Activated T-cell treated with anti-CD3 and anti-CD28 coated beads, Interleukin-2, amount 50 U/mL, for 1 hour (primary cell): ENCODE data around the gene RMP24.
"Not testable (repeated sequence)": the region's sequence is repeated elsewhere in the genome, so short reads cannot be mapped to it uniquely, and the experiment has no call there.

Experiments used
- DNase-seq: peaks from one replicate; pipeline ENCODE4 v3.0.0-alpha.2; 2020

The RMP24 gene

GRCh38 chr18:35969676-35970075, 2.8 kb upstream of the RMP24 start:
- DNase-seq, result no peak

DNA sequence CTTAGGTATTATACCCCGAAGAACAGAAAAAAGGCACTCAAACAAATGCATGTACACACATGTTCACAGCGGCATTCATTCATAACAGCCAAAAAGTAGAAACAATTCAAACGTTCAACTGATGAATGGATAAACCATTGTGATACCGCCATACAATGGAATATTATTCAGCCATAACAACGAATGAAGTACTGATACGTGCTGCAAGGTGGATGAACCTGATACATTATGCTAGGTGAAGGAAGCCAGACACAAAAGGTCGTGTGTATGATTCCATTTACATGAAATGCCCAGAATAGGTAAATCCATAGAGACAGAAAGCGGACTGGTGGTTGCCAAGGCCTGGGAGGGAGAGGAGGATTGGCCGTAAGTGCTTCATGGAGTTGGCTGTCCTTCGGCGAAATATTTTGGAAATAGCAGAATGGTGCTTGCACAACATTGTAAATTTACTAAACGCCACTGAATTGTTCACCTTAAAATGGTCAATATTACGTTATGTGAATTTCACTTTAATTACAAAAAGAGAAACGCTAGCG, 750 bp upstream of the RMP24 start:
- no peak for DNase-seq

DNA sequence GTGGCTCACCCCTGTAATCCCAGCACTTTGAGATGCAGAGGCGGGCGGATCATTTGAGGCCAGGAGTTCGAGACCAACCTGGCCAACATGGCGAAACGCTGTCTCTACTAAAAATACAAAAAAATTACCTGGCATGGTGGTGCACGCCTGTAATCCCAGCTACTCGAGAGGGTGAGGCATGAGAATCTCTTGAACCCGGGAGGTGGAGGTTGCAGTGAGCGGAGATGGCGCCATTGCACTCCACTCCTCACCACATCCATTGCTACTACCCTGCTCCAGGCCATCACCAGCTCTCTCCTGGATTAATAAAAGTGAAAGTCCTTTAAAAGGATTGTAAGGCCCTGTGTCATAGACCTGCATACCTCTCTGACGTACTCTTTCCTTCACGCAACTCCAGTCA, 1.2 kb downstream of the RMP24 start:
- DNase-seq, result no peak

- DNase-seq, result no peak
Measured at GRCh38 chr18:35974181-35974580, 1.7 kb downstream of the RMP24 start.

- DNase-seq, result no peak
Measured at GRCh38 chr18:35979112-35979511, 6.6 kb downstream of the RMP24 start.

DNA sequence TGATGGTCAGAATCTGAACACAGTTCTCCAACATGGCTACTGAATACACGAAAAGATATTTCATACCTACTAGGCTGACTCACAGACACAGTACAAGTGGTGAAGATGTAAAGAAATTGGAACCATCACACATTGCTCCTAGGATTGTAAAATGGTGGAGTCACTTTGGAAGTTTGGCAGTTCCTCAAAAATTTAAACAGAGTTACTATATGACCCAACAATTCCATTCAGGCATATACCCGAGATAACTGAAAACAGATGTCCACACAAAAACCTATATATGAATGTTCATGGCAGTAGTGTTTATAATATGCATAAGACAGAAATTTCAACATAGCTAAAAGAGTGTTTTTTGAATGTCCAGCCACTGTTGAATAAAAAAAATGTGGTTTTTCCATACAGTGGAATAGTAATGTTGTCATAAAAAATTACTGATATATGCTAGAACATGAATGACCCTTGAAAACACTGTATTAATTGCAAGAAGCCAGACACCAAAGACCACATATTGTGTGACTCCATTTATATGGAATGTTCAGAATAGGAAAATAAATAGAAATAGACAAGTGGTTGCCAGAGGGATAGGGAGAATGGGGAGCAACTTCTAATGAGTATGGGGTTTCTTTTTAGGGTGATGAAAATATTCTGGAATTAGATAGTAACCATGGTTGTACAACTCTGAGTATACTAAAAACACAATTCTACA, 10.1 kb downstream of the RMP24 start:
- DNase-seq, result no peak

- DNase-seq, result no peak
Measured at GRCh38 chr18:35983147-35983546, 10.7 kb downstream of the RMP24 start.

GRCh38 chr18:35983818-35984217, 11.3 kb downstream of the RMP24 start:
- no peak for DNase-seq

- no peak for DNase-seq
Measured at GRCh38 chr18:35991696-35992095, 19.2 kb downstream of the RMP24 start.

DNA sequence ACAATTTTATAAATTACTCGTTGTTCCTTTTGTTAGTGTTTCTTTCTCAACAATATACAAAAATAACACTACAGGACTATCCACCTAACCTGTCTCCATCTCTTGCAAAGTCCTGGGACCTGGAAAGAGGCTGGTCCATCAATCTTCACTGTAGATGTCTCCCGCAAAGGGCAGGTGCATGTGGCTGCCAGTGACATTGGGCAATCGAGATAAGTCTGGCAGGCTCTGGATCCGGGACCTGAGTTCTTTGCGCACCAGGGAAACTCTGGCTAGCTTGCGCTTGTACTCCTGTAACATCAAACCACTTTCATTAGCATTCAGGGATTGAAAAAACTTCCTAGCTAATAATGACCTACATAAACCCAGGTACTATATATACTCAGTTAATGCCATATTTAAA, 20.5 kb downstream of the RMP24 start:
- no peak for DNase-seq

DNA sequence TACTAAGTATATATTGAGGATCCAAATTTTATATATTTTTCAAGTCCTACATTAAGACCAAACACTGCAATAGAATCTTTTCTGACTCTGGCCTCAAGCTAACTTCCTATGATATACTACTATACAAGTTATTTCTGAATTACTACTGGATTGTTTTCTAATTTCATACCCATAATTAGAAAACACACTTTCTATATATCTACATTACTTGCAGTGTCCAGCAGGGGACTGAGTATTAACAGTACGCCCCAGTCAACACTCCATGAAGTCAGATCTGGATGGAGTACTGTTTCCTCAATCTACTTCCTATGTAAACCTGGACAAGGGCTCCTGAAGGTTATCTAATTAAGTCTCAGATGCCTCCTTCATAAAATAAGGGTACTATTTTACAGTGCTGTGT, 26.5 kb downstream of the RMP24 start:
- no peak for DNase-seq

GRCh38 chr18:35999925-36000324, 27.4 kb downstream of the RMP24 start:
- DNase-seq, result no peak

DNA sequence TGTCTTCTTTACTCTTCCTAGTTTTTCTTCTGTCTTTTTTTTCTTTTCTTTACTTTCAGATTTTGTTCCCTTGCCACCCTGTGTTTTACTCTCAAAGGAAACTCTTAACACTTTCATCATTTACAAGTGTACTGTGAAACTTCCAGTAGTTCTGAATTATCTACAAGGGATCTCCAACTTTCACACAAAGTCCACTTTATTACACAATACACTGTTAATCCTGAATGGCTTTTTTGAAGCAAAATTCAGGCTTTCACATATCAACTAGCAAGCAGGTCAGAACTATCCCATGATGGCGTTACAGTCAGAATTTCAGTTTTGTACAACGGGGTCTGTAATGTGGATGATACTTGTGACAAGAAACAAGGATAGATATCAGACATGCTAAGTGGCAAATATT, 34.5 kb downstream of the RMP24 start:
- DNase-seq, result no peak

DNA sequence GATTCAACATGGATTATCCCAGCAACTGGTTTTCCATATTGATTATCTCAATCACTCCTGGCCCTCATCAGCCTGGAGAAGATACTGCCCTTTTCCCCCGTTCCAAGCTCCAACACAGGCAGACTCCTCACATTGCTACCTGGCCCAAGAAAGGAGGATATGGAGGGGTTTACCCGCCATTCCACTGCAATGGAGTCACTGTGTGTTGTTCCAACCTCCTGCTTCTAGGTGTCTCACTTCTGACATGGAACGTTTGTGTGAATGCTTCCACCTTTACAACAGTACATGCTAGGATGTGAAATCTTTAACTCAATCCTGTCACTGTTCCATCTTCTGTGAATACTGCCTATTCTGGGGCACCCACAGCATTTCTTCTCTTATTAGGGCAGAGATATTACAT, 36.7 kb downstream of the RMP24 start:
- DNase-seq, result no peak

GRCh38 chr18:36012891-36013290, 40.4 kb downstream of the RMP24 start:
- DNase-seq, result no peak

DNA sequence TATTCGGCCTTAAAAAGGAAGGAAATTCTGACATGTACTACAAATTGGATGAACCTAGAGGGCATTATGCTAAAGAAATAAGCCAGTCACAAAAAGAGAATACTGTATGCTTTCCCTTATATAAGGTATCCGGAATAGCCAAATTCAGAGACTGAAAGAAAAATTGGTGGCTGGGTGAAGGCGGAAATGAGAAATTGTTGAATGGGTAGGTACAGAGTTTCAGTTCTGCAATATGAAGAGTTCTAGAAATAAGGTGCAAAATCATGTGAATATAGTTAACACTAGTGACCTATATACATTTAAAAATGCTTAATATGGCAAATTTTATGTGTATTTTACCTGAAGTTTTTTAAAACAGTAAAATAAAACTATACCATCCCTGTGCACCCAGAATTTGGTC, 43.1 kb downstream of the RMP24 start:
- DNase-seq, result no peak

GRCh38 chr18:36017232-36017631, 44.8 kb downstream of the RMP24 start:
- DNase-seq, result no peak

- no peak for DNase-seq
Measured at GRCh38 chr18:36020174-36020711, 47.8 kb downstream of the RMP24 start.

DNA sequence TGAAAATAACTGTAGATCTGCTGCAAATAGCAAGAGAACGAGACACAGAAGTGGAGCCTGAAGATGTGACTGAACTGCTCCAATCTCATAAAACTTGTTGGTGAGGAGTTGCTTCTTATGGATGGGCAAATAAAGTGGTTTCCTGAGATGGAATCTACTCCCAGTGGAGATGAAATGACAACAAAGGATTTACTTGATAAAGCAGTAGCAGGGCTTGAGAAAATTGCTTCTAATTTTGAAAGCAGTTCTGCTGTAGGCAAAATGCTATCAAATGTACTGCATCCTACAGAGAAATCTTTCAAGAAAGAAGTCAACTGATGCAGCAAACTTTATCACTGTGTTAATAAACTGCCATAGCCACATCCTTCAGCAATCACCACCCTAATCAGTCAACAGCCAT, 50.9 kb downstream of the RMP24 start:
- DNase-seq, result no peak

DNA sequence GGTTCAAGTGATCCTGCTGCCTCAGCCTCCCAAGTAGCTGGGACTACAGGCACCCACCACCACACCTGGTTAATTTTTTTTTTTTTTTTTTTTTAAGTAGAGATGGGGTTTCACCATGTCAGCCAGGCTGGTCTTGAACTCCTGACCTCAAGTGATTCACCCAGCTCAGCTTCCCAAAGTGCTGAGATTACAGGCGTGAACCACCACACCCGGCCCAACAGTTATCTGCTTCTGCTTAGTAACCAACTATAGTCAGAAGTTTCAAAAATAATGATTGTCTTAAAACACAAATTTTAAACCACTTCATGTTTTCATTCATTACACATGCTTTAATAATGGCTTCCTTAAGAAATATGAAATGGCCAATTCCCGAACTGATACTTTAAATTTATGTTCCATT, 51.8 kb downstream of the RMP24 start:
- DNase-seq, result not testable (repeated sequence)

DNA sequence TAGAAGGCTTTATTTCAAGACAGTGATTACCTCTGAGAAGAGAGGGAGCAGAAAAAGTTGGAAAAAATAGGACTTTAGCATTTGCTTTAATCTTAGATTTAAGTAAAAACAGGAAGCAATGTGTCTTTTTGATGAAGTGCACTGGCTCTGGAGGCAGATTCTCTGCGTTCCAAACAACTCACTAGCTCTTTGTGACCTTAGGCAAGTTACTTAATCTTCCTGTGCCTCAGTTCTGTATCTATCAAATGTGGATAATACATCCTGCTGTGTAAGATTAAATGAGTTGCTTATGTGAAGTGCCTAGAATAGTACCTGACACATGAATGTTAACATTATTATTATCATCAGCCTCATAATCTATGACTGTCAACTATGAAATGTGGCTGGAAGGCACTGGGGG, 52.5 kb downstream of the RMP24 start:
- no peak for DNase-seq

DNA sequence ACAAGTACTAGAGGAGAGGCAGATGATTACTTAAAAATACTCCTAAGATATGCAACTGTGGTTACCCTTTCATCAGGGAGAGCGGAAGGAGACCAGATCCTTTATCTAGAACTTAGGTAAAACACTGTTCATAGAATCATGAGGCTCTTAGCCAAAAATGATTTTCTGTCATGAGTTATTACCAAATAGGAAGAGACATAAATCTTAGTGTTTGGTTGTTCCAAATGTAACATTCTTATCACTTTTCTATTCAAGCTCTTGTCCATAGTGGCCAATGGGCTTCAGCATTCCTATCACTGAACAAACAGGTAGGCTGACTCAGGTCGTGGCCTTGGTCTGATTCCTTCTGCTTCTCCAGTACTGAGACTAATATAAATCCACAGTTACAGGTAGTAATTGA, 56.4 kb downstream of the RMP24 start:
- no peak for DNase-seq
